ENCODE results near the gene NOXO1. TPM values are rescaled to one million over a fixed set of nuclear protein-coding genes. Genes with fewer than 3 reads are reported as not detected.

Gene NOXO1
- total and polyA plus RNA-seq, 9 of the 15 experiments (the other 6 are each of a cell fraction or from before 2014, with no cell fraction given), result not detected

DNA sequence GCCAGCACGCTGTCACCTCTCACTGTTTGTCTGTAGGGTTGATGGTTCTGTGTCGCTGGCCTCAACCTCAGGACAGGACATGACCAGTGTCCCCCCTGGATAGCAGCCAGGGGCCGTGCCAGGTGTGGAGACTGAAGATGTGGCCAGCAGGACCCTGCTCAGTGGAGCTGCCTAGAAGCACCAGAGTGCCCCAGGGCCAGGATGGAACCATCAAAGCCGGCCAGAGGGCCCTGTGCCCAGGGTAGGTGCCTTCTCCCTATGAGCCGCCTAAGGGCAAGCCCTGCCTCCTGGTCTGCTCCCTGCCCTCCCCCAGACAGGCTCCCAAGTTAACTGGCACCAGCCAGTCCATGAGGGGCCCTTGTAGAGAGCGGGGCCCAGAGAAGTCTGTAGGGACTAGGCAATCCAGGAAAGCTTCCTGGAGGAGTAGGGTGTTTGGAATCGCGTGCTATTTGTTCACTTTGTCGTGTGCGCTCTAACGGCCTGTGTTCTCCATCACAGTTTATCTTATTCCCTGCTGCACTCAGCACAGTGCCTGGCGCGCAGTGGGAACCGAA, 22.5 kb downstream of the NOXO1 start (continued):
- TF ChIP-seq, protein P1, sequence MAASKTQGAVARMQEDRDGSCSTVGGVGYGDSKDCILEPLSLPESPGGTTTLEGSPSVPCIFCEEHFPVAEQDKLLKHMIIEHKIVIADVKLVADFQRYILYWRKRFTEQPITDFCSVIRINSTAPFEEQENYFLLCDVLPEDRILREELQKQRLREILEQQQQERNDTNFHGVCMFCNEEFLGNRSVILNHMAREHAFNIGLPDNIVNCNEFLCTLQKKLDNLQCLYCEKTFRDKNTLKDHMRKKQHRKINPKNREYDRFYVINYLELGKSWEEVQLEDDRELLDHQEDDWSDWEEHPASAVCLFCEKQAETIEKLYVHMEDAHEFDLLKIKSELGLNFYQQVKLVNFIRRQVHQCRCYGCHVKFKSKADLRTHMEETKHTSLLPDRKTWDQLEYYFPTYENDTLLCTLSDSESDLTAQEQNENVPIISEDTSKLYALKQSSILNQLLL (CRISPR knock-in tag; IDR thresholded peaks at IDR 0.05; ENCODE audit: borderline replicate concordance), result no peak
- TF ChIP-seq, protein P2, sequence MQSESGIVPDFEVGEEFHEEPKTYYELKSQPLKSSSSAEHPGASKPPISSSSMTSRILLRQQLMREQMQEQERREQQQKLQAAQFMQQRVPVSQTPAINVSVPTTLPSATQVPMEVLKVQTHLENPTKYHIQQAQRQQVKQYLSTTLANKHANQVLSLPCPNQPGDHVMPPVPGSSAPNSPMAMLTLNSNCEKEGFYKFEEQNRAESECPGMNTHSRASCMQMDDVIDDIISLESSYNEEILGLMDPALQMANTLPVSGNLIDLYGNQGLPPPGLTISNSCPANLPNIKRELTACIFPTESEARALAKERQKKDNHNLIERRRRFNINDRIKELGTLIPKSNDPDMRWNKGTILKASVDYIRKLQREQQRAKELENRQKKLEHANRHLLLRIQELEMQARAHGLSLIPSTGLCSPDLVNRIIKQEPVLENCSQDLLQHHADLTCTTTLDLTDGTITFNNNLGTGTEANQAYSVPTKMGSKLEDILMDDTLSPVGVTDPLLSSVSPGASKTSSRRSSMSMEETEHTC (IDR thresholded peaks at IDR 0.05), result no peak
- TF ChIP-seq SIRT6 (IDR thresholded peaks at IDR 0.05; ENCODE audit: low read depth, low read length) (no peak), SAFB (IDR thresholded peaks at IDR 0.05; ENCODE audit: borderline replicate concordance, low read depth, low read length) (no peak), ZFP36 (IDR thresholded peaks at IDR 0.05; ENCODE audit: low read depth, low read length, partially characterized antibody) (peak; percentile 96), KDM1A (IDR thresholded peaks at IDR 0.05) (peak; percentile 42 to 62; a peak in 2 of 4 replicates), ZC3H8 (IDR thresholded peaks at IDR 0.05) (no peak), IRF2 (CRISPR knock-in tag; IDR thresholded peaks at IDR 0.05) (no peak), NCOR1 (IDR thresholded peaks at IDR 0.05) (no peak), ZNF507 (tag; conservative IDR thresholded peaks at IDR 0.05) (no peak), NR4A1 (CRISPR knock-in tag; IDR thresholded peaks at IDR 0.05) (no peak), NR4A1 (tag; IDR thresholded peaks at IDR 0.05) (no peak)
- TF ChIP-seq, protein P3, sequence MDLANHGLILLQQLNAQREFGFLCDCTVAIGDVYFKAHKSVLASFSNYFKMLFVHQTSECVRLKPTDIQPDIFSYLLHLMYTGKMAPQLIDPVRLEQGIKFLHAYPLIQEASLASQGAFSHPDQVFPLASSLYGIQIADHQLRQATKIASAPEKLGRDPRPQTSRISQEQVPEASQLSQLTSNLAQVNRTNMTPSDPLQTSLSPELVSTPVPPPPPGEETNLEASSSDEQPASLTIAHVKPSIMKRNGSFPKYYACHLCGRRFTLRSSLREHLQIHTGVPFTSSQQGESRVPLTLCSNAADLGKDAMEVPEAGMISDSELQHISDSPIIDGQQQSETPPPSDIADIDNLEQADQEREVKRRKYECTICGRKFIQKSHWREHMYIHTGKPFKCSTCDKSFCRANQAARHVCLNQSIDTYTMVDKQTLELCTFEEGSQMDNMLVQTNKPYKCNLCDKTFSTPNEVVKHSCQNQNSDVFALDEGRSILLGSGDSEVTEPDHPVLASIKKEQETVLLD (IDR thresholded peaks at IDR 0.05), result no peak
- TF ChIP-seq, protein P4, sequence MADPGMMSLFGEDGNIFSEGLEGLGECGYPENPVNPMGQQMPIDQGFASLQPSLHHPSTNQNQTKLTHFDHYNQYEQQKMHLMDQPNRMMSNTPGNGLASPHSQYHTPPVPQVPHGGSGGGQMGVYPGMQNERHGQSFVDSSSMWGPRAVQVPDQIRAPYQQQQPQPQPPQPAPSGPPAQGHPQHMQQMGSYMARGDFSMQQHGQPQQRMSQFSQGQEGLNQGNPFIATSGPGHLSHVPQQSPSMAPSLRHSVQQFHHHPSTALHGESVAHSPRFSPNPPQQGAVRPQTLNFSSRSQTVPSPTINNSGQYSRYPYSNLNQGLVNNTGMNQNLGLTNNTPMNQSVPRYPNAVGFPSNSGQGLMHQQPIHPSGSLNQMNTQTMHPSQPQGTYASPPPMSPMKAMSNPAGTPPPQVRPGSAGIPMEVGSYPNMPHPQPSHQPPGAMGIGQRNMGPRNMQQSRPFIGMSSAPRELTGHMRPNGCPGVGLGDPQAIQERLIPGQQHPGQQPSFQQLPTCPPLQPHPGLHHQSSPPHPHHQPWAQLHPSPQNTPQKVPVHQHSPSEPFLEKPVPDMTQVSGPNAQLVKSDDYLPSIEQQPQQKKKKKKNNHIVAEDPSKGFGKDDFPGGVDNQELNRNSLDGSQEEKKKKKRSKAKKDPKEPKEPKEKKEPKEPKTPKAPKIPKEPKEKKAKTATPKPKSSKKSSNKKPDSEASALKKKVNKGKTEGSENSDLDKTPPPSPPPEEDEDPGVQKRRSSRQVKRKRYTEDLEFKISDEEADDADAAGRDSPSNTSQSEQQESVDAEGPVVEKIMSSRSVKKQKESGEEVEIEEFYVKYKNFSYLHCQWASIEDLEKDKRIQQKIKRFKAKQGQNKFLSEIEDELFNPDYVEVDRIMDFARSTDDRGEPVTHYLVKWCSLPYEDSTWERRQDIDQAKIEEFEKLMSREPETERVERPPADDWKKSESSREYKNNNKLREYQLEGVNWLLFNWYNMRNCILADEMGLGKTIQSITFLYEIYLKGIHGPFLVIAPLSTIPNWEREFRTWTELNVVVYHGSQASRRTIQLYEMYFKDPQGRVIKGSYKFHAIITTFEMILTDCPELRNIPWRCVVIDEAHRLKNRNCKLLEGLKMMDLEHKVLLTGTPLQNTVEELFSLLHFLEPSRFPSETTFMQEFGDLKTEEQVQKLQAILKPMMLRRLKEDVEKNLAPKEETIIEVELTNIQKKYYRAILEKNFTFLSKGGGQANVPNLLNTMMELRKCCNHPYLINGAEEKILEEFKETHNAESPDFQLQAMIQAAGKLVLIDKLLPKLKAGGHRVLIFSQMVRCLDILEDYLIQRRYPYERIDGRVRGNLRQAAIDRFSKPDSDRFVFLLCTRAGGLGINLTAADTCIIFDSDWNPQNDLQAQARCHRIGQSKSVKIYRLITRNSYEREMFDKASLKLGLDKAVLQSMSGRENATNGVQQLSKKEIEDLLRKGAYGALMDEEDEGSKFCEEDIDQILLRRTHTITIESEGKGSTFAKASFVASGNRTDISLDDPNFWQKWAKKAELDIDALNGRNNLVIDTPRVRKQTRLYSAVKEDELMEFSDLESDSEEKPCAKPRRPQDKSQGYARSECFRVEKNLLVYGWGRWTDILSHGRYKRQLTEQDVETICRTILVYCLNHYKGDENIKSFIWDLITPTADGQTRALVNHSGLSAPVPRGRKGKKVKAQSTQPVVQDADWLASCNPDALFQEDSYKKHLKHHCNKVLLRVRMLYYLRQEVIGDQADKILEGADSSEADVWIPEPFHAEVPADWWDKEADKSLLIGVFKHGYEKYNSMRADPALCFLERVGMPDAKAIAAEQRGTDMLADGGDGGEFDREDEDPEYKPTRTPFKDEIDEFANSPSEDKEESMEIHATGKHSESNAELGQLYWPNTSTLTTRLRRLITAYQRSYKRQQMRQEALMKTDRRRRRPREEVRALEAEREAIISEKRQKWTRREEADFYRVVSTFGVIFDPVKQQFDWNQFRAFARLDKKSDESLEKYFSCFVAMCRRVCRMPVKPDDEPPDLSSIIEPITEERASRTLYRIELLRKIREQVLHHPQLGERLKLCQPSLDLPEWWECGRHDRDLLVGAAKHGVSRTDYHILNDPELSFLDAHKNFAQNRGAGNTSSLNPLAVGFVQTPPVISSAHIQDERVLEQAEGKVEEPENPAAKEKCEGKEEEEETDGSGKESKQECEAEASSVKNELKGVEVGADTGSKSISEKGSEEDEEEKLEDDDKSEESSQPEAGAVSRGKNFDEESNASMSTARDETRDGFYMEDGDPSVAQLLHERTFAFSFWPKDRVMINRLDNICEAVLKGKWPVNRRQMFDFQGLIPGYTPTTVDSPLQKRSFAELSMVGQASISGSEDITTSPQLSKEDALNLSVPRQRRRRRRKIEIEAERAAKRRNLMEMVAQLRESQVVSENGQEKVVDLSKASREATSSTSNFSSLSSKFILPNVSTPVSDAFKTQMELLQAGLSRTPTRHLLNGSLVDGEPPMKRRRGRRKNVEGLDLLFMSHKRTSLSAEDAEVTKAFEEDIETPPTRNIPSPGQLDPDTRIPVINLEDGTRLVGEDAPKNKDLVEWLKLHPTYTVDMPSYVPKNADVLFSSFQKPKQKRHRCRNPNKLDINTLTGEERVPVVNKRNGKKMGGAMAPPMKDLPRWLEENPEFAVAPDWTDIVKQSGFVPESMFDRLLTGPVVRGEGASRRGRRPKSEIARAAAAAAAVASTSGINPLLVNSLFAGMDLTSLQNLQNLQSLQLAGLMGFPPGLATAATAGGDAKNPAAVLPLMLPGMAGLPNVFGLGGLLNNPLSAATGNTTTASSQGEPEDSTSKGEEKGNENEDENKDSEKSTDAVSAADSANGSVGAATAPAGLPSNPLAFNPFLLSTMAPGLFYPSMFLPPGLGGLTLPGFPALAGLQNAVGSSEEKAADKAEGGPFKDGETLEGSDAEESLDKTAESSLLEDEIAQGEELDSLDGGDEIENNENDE (IDR thresholded peaks at IDR 0.05; ENCODE audit: low read depth, low read length), result no peak

Measured in K562 (cell line).